HL-60/S4 treated with phorbol 12-myristate 13-acetate at 8.2 ng/mL for 4 days and 3 days (cell line): Measurements from ENCODE around the gene OR2T35.

Experiments used
- in situ Hi-C: fragments of 300-500 bp; cut with MboI; formaldehyde crosslinking; loops from 2 replicates; pipeline ENCODE4 v1.15.0; 2022; ENCODE audit warnings: low sequenced_read_pairs

OR2T35 gene

DNA sequence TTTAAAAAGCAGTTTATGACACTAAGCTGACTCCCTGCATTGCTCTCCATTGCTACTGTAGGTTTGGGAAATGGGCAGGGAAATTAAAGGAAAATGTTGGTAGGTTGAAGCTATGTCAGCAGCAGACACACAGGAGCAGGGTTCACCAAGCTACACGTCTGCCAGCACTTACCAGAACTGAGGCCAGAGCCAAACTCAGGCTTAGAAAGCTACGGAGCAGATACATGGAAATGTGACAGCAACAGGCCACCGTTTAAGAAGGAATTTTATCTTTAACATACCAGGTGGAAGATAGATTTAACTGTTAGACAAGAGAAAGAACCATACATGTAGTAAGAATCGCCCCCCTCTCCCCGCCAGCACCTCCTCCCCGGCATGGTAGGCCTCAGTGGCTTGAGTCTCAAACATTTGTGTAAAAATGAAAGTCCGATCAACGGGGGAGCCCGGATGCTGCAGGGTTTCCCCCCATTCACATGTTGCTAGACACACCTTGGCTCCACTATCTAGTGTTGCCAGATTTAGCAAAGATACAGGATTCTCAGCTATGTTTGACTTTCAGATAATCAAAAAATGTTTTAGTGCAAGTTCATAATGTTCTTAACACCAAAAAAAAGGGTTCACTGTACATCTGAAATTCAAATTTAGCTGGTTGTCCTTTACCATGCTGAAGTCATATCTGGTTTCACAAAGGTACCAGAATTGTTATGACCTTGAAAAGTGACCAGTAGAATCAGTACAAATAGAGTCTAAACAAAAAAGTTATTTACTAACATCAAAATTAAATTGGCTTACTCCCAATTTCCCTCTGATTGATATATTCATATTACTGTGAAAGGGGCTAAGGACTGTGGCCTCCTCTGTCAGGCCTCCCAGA, 16.9 kb downstream of the OR2T35 start:
- in situ Hi-C loops = no loop called here

DNA sequence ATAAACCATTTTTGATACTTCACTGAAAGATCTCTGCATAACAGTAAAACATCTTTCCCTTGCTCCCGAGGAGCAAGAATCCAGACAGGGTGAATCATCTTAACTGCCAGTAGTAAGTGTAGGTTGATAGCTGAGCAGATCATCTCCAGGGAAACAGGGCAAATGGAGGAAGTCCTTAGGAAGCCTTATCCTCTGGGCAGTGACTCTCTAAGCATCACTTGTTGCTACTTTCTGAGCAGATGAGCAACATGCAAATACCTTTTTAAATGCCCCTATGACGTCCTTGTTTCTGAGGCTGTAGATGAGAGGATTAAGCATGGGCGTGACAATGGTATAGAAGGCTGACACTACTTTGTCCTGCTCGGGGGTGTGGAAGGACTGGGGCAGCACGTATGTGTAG, 19.1 kb downstream of the OR2T35 start:
- in situ Hi-C loops = no loop called here

DNA sequence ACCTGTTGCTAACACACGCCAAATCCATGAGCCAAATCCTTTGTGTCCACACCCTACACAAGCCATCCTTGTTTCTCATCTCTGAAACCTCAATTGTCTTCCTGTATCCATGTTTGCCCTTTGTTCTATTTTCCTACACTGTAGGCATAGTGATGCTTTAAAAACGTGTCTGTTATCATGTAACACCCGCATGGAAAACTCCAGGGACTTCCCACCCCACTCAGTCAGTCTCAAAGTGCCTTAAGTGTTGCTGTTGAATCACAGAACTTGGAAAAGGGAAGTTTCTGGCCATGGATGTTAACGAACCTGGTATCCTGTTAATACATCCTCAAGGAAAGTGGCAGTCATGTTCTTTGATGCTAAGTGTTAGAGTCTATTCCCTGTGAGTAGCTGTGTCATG, 19.9 kb downstream of the OR2T35 start:
- in situ Hi-C loops = no loop called here

DNA sequence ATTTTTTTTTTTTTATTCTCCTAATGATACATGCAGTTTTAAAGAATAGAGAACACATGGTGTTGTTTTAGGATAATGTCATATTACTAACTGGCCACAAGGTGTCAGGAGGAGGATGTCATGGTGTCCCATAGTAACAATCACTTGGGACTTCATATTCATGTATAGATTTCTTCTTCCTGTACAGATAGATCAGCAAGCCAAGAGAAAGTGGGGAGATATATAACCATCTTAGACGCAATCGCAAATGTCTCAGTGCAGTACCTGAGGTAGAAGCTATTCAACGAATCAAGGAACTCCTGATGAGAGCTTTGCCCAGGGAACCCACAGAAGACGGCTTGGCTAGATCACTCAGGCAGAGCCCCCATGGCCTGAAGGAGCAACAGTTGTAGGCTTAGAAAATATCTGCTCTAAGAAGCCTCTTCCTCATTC, 22.5 kb downstream of the OR2T35 start:
- in situ Hi-C loops = no loop called here

DNA sequence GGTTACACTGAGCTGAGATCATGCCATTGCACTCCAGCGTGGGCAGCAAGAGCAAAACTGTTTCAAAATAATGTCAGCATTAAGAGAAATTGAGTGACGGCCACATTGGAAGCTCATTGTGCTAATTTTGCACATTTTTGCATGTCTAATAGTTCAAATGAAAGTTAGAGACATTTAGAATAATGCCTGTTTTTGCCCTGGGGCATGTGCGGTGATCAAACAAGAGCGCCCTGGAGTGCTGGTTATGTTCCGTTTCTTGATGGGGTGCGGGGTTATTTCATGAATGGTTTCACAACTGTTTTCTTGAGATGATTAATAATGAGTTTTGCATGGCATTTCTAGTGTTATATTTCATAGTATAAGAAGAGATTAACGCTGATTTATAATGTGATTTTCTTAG, 23.3 kb downstream of the OR2T35 start:
- in situ Hi-C loops = no loop called here

DNA sequence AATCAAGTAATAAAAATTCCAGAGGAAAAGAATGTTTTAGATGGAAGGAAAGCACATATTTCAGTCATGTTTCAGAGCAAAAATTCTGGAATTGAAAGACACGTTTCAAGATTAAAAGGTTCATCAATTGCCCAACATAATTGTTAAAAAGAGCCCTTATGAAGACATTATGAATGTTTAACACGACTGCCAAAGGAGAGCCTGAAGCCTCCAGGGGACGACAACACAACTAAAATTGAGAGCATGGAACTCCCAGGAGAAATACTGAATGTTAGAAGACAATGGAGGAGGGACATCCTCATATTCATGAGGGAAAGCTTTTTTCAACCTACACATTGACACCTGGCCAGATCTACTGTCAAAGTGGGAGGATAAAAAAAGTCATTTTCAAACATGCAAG, 26.2 kb downstream of the OR2T35 start:
- in situ Hi-C loops = no loop called here

DNA sequence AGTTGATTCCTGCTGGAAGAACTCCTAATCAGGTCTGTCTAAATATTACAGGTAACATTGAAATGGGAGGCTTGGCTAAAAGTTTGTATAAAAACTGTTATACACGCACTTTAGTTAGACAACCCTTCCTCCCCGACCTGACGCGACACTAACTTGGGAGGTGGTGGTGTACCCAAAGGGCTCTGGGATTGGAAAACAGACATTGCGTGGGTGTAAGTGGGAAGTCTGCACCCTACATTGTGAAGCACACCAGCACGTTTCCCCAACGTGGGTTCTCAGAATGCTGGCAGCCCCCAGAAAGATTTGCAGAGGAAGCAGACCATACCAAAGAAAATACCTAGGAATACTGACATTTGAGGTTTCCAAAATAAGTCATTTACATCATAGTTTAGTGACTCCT, 27.0 kb downstream of the OR2T35 start:
- in situ Hi-C loops = no loop called here

DNA sequence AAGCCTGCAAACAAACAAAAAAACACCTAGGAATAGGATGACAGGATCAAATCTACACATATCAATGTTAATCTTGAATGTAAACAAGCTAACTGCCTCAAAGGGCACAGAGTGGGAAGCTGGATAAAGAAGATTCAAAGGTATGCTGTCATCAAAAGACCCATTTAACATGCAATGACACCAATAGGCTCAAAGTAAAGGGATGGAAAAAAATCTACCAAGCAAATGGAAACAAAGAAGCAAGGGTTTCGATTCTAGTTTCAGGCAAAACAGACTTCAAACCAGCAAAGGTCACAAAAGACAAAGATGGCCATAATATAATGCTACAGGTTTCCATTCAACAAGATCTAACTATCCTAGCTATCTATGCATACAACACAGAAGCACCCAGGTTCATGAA, 31.3 kb downstream of the OR2T35 start:
- in situ Hi-C loops = no loop called here

DNA sequence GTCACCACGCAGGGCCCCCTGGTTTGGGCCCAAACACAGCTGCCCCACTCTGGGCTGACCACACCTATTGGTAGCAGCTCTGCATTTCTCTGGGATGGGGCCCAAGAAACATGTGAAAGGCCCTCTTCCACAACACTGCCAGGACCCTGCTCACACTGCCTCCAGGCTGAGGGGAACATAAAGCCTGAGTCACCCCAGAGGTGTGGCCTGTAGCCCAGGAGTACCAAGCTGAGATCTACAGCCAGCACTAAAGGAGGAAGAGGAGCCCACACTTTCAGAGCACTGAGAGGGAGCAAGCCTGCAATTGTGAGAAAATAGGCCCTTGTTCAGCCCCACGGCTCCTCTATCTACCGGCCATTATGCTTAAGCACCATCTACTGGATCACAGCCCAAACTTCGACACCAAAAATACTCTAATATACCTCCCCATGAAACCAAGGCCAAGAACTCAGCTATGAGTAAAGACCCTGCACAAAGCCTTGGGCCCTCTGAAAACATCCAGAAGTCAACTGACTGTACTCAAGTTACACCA, 33.1 kb downstream of the OR2T35 start:
- in situ Hi-C loops = no loop called here

DNA sequence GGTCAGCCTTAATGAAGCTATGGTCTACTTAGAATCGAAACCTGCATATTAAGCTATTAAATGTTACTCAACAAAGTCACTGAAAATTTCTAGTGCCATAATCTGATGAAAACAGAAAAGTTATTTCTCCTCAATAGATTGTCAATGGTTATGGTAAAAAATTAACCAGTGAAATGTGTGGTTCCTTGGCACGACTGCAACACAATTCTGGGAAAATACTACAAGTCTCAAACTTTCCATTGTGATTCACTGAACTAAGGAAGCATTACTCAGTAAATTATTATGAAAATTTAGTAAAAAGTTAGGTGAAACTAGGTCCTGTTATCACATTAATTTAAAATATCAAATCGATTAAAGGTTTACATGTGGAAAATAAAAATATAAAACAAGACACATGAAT, 34.8 kb downstream of the OR2T35 start:
- in situ Hi-C loops = no loop called here

DNA sequence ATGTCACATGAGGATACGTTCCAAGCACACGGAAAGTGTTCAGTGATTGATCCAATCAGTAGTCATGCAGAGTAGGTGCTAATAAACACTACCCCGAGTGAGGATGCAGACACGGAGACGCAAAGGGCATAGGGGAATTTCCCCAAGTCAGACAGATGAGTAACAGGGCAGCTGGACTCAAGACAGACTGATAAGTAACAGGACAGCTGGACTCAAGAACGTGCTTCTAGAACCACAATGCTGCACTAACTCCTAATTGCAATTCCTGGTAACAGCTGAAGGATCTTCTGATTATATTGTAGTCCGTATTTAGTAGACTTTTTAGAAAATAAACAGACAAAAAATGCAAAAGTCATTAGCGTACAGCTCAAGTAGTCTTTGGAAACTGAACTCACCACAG, 45.7 kb downstream of the OR2T35 start:
- in situ Hi-C loops = no loop called here

DNA sequence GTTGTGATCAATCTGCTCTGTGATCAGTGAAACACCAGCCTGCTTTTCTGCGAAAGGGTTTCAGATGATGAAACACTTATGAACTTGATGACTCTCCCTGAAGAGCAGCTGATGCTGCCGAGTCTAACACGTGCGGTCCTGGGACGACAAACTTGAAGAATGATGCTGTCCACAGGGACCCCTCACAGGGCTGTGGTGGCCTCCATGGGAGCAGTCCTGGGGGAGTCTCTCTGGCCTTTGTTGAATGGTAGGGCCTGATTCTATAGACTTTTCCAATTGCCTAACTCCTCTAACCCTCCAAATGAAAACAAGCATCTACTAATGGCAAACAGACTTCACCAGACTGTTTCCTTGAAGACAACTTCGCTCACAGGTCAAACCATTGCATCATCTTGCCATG, 47.5 kb downstream of the OR2T35 start, which contains the start of gene OR2T10:
TSS of gene OR2T10 (minus strand) at position 112 of the 400 bp plus-strand sequence. CDS start 3,932 bp downstream, outside the sequence.
- in situ Hi-C loops = no loop called here

DNA sequence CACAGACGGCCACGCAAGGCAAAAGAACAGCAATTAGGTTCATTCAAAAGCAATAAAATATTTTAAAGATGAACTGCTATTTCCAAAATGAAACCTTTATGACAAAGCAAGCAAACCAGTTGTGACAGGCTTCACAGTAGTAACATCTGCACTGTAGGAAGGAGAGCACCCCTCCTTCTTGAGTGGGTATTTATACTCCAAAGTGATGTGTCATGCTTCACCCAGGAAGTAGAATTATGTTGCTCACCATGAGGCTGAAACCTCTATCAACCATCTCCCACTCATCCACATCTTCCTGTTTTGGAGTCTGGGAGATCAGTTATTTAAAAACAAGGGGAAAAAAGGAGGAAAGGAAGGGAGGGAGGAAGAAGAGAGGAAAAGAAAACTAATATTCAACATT, 48.5 kb downstream of the OR2T35 start:
- in situ Hi-C loops = no loop called here

DNA sequence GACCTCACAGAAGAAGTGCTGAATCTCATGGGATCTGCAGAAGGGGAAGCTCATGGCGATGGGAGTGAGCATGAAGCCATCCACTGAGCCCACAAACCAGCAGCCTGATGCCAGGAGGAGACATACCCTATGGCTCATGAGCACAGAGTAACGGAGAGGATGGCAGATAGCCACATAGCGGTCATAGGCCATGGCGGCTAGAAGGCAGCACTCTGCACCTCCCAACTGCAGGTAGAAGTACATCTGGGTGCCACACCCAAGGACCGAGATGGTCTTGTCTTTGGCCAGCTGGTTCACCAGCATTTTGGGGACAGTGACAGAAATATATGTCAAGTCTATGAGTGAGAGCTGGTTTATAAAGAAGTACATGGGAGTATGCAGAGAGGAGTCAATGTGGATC, 51.9 kb downstream of the OR2T35 start:
- in situ Hi-C loops = no loop called here

DNA sequence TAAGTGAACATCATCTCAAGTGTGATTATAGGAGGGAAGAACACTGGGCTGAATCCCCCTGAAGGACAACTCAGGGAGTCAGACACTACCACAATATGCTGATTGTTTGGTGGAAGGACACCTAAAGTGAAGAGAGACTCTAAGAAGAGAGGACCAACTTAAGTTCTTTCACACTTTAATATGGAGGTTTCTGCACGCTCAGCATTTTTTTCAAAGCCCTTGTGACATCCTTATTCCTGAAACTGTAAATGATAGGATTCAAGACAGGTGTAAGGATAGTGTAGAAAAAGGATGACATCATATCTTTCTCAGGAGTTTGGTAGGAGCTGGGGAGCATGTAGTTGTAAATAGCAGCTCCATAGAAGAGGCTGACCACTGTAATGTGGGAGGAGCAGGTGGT, 52.4 kb downstream of the OR2T35 start:
- in situ Hi-C loops = no loop called here

DNA sequence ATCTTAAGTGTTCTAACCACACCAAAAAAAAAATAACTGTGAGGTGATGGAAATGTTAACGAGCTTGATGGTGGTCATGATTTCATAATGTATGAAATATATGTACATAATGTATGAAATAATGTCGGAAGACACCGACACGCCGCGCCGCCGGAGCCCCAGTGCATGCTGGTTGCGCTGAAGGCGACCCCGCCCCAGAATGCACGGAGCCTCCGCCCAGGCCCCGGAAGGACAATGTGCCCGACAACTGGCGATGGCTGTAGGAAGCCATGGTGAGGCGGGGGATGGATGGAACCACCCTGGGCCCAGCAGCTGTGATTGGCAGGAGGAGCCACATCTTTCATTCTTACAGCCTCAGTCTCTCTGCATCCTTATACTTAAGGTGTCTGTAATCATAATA, 55.0 kb downstream of the OR2T35 start:
- in situ Hi-C loops = no loop called here

DNA sequence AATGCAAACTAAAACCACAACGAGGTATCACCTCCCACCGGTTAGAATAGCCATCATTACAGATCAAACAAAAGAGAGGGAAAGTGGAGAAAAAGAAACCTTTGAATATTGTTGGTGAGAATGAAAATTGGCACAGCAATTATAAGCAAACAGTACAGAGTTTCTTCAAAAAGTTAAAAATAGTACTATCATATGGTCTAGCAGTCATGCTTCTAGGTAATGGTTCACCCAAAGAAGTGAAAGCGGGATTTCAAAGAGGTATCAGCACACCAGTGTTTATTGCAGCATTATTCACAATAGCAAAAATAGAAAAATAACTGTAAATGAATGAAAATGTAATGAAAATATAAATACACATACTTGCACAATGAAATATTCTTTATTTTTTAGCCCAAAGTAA, 55.7 kb downstream of the OR2T35 start:
- in situ Hi-C loops = no loop called here
